H1 (cell line): ENCODE measurements around the gene MAN2A1. TPM values are rescaled to one million over a fixed set of nuclear protein-coding genes. Genes with fewer than 3 reads are reported as not detected.

ENCODE experiments used
- CTCF ChIA-PET: fragments of 300-600 bp; sonication (Branson Sonifier 250); formaldehyde crosslinking; loops from one replicate; lab custom pipeline; 2021; ENCODE audit not compliant: partially characterized antibody; lab: Charles Lee
- POLR2A ChIA-PET: fragments of 300-600 bp; sonication (Branson Sonifier 250); formaldehyde crosslinking; loops from one replicate; lab custom pipeline; 2021; ENCODE audit warnings: inconsistent platforms; ENCODE audit not compliant: partially characterized antibody; lab: Charles Lee
- DNase-seq, 2 experiments: peaks; one replicate each; pipeline versions ENCODE4 v3.0.0 to v3.0.0-alpha.2; 2010 to 2022; ENCODE audit warnings: low spot score in 2 of 2, low read depth in 1 of 2, mixed read lengths in 1 of 2
- FAIRE-seq: peaks from 2 replicates; lab custom pipeline; 2011; peaks lifted over from hg19 to GRCh38; lab: Jason Lieb, UNC
- H2AFZ ChIP-seq: 2 replicates; pipeline ENCODE4 v1.8.1; 2012; ENCODE audit warnings: low read length, inconsistent platforms
- H2AK5ac ChIP-seq: 2 replicates; pipeline ENCODE4 v1.6.1; 2013; ENCODE audit warnings: low read depth, low read length
- H2BK120ac ChIP-seq: replicated peaks from 2 replicates; pipeline ENCODE3; 2013; ENCODE audit warnings: low read depth, low read length, inconsistent platforms
- H2BK12ac ChIP-seq: 2 replicates; pipeline ENCODE4 v1.6.1; 2013; ENCODE audit warnings: low read depth, low read length
- H2BK15ac ChIP-seq: 2 replicates; pipeline ENCODE4 v1.6.1; 2013; ENCODE audit warnings: low read length
- H2BK20ac ChIP-seq: 2 replicates; pipeline ENCODE4 v1.6.1; 2013; ENCODE audit warnings: low read length
- H2BK5ac ChIP-seq: 2 replicates; pipeline ENCODE4 v1.6.1; 2013; ENCODE audit warnings: low read depth, low read length
- H3K14ac ChIP-seq: 2 replicates; pipeline ENCODE4 v1.6.1; 2013; ENCODE audit warnings: inconsistent platforms; ENCODE audit not compliant: insufficient read length
- H3K18ac ChIP-seq: 2 replicates; pipeline ENCODE4 v1.6.1; 2013; ENCODE audit warnings: low read length; ENCODE audit errors: extremely low read depth
- H3K23ac ChIP-seq: 2 replicates; pipeline ENCODE4 v1.6.1; 2013; ENCODE audit warnings: inconsistent platforms; ENCODE audit not compliant: insufficient read length
- H3K23me2 ChIP-seq: 2 replicates; pipeline ENCODE4 v1.6.1; 2013; ENCODE audit warnings: low read depth, low read length
- H3K27ac ChIP-seq: 2 replicates; pipeline ENCODE4 v1.6.1; 2011; ENCODE audit warnings: low read depth, low read length, inconsistent platforms
- H3K27me3 ChIP-seq, 4 experiments: replicated peaks in 1 of 4; 1 replicate in 1 of 4; 2 replicates in 3 of 4; pipeline versions ENCODE4 v1.6.1 to v1.8.1; 2011 to 2013; ENCODE audit warnings: low read length in 3 of 4, mild to moderate bottlenecking in 3 of 4, inconsistent platforms in 2 of 4, mixed read lengths in 2 of 4, moderate library complexity in 1 of 4; ENCODE audit not compliant: control insufficient read depth in 3 of 4, insufficient read depth in 3 of 4; ENCODE audit errors: extremely low read depth in 1 of 4
- H3K36me3 ChIP-seq, 4 experiments: 2 replicates each; pipeline versions ENCODE4 v1.6.1 to v1.8.1; 2011 to 2013; ENCODE audit warnings: mild to moderate bottlenecking in 4 of 4, low read length in 3 of 4, moderate library complexity in 2 of 4, control low read depth in 1 of 4, inconsistent platforms in 1 of 4; ENCODE audit not compliant: insufficient read depth in 4 of 4, control insufficient read depth in 2 of 4
- H3K4ac ChIP-seq: replicated peaks from 2 replicates; pipeline ENCODE3; 2013; ENCODE audit warnings: low read length, low read depth, mixed read lengths, inconsistent platforms; ENCODE audit not compliant: insufficient read length
- H3K4me1 ChIP-seq, 4 experiments: replicated peaks in 1 of 4; 1 replicate in 1 of 4; 2 replicates in 3 of 4; pipeline versions ENCODE4 v1.6.1 to v1.8.1; 2011 to 2013; ENCODE audit warnings: low read length in 3 of 4, inconsistent platforms in 2 of 4, mixed read lengths in 1 of 4; ENCODE audit not compliant: insufficient read depth in 4 of 4, control insufficient read depth in 3 of 4
- H3K4me2 ChIP-seq, 2 experiments: 2 replicates each; pipeline versions ENCODE4 v1.6.1 to v1.8.1; 2011 to 2013; ENCODE audit warnings: low read depth in 2 of 2, low read length in 2 of 2, control low read depth in 1 of 2, inconsistent platforms in 1 of 2, mild to moderate bottlenecking in 1 of 2; ENCODE audit not compliant: insufficient read depth in 1 of 2
- H3K4me3 ChIP-seq, 4 experiments: fragments of 200-600, 300-600 bp in 1 of 4; sonication (generic), shearing (Covaris generic), sonication (Bioruptor Twin) in 1 of 4; 2 replicates each; pipeline versions ENCODE4 v1.5.1 to v1.8.1; 2011 to 2016; ENCODE audit warnings: low read length in 4 of 4, low read depth in 3 of 4, control low read depth in 2 of 4, inconsistent platforms in 2 of 4, mild to moderate bottlenecking in 2 of 4, mixed read lengths in 1 of 4, moderate library complexity in 1 of 4; ENCODE audit not compliant: insufficient read depth in 2 of 4; ENCODE audit errors: extremely low read depth in 1 of 4
- H3K56ac ChIP-seq: replicated peaks from 2 replicates; pipeline ENCODE3; 2013; ENCODE audit warnings: low read depth, mild to moderate bottlenecking, mixed read lengths, low read length, inconsistent platforms; ENCODE audit not compliant: insufficient read length
- H3K79me1 ChIP-seq: 2 replicates; pipeline ENCODE4 v1.6.1; 2013; ENCODE audit warnings: low read depth, low read length, control low read depth
- H3K79me2 ChIP-seq, 2 experiments: 2 replicates each; pipeline versions ENCODE4 v1.6.1 to v1.8.1; 2012 to 2013; ENCODE audit warnings: low read length in 2 of 2, mild to moderate bottlenecking in 2 of 2, inconsistent platforms in 1 of 2; ENCODE audit not compliant: insufficient read depth in 2 of 2, control insufficient read depth in 1 of 2
- H3K9ac ChIP-seq, 4 experiments: replicated peaks in 1 of 4; 1 replicate in 1 of 4; 2 replicates in 3 of 4; pipeline versions ENCODE4 v1.6.1 to v1.8.1; 2011 to 2013; ENCODE audit warnings: low read depth in 3 of 4, low read length in 3 of 4, control low read depth in 2 of 4, mild to moderate bottlenecking in 2 of 4, moderate library complexity in 2 of 4, inconsistent platforms in 1 of 4; ENCODE audit errors: extremely low read depth in 1 of 4
- H3K9me3 ChIP-seq, 2 experiments: 2 replicates each; pipeline versions ENCODE4 v1.6.1 to v1.8.1; 2012 to 2013; ENCODE audit warnings: mild to moderate bottlenecking in 2 of 2, moderate library complexity in 2 of 2, control low read depth in 1 of 2, inconsistent platforms in 1 of 2, low read depth in 1 of 2, low read length in 1 of 2, mixed read lengths in 1 of 2; ENCODE audit not compliant: insufficient read depth in 2 of 2
- H4K20me1 ChIP-seq, 2 experiments: replicated peaks in 1 of 2; 2 replicates each; pipeline versions ENCODE3 to v1.8.1; 2011 to 2013; ENCODE audit warnings: inconsistent platforms in 2 of 2, low read length in 2 of 2, mild to moderate bottlenecking in 1 of 2; ENCODE audit not compliant: insufficient read depth in 2 of 2, control insufficient read depth in 1 of 2
- H4K5ac ChIP-seq: 2 replicates; pipeline ENCODE4 v1.6.1; 2013; ENCODE audit warnings: low read length, low read depth, mixed read lengths, inconsistent platforms; ENCODE audit not compliant: insufficient read length
- H4K8ac ChIP-seq: 2 replicates; pipeline ENCODE4 v1.8.0; 2013; ENCODE audit warnings: mild to moderate bottlenecking, moderate library complexity, low read length, inconsistent platforms; ENCODE audit not compliant: insufficient read depth; ENCODE audit errors: extremely low read depth
- H4K91ac ChIP-seq: replicated peaks from 2 replicates; pipeline ENCODE3; 2013; ENCODE audit warnings: low read length, mixed read lengths, inconsistent platforms; ENCODE audit not compliant: insufficient read length
- SUZ12 ChIP-seq: fragments of 200-600 bp; sonication (generic); IDR thresholded peaks from 2 replicates; pipeline ENCODE4 v1.6.1; 2012; ENCODE audit warnings: mild to moderate bottlenecking, inconsistent platforms, low read length, moderate library complexity, mixed read lengths
- WGBS, 2 experiments: shearing (Covaris generic) in 1 of 2; methylation state at CpG; one replicate each; pipeline versions ENCODE4 v1.1.6 to v1.1.7; 2013 to 2015; ENCODE audit warnings: low lambda C conversion rate in 2 of 2, mixed read lengths in 2 of 2, inconsistent platforms in 1 of 2, low coverage in 1 of 2, missing lambda C conversion rate in 1 of 2; ENCODE audit not compliant: insufficient replicate concordance in 2 of 2, insufficient coverage in 1 of 2, insufficient read length in 1 of 2; ENCODE audit errors: extremely low coverage in 1 of 2, missing lambda C conversion rate in 1 of 2; 5-methylcytosine and 5-hydroxymethylcytosine counted together
- polyA plus RNA-seq, 7 experiments: library from polyadenylated mRNA; depleted of rRNA in 3 of 7; stranded (reverse) in 5 of 7; unstranded in 2 of 7; fragments of >200 nt in 5 of 7; fragments of 200-250 nt in 2 of 7; gene quantifications; 1 replicate in 5 of 7; 2 replicates in 1 of 7; 4 replicates in 1 of 7; pipeline versions ENCODE4 v1.2.1 to v1.2.3, GENCODE V29; 2011 to 2013; ENCODE audit warnings: missing spikeins in 2 of 7, mixed read lengths in 2 of 7
- total RNA-seq: library from RNA; stranded (reverse); fragmentation: NEBNext Ultra II Directional; extraction: Animal tissue kit (Norgen Biotek cat#: 25700); gene quantifications from 2 replicates; pipeline ENCODE4 v1.2.1, GENCODE V29; 2021

The MAN2A1 gene
- total and polyA plus RNA-seq, 2 of the 8 experiments (the other 6 are each of a cell fraction or from before 2014, with no cell fraction given) = 29.1 to 102 TPM

DNA sequence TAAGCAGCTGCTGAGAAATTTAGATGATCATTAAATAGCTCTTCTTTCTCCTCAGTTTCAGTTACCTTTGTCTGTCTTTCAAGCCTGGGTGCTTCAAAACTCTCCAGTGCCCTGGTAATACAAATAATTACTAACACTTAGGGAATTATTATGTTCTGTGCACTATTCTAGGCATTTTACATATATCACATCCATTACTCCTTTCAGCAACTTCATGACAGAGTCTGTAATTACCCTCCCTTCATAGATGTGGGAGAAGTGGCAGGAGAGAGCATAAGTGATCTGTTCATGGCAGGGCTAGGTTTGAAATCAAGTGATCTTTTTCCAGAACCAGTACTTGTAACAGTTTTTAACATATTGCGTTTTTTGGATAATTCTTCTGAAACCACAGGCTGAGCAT is 32.0 kb downstream of the MAN2A1 start:
- no peaks in the 10 kb centered on the region for H3K4me1 ChIP-seq
- no peak overlapping the region for H3K9ac ChIP-seq
- peaks cover 0 to 1% of the 10 kb centered on the region in 2 experiments for H4K20me1 ChIP-seq
- H3K23ac ChIP-seq = no peak overlapping the region
- no peak overlapping the region for H2BK20ac ChIP-seq
- H3K56ac ChIP-seq = no peak overlapping the region
- no peak for TF ChIP-seq SUZ12
- H2BK12ac ChIP-seq = no peak overlapping the region
- WGBS, 2 experiments = 100% methylated on average over 1 of the region's 1 CpG; no CpG with 5 or more reads in 1 of the 2 experiments
- H3K14ac ChIP-seq = no peak overlapping the region
- DNase-seq (no peak), FAIRE-seq (no peak)
- H3K27ac ChIP-seq = no peak overlapping the region
- no peak overlapping the region for H4K5ac ChIP-seq
- no peaks in the 10 kb centered on the region for H3K9me3 ChIP-seq
- CTCF ChIA-PET = interaction anchor here (1.2 to 1.5 kb wide), 2 partner anchors 15 to 33 kb away, joined by 3 to 4 read pairs; no protein-coding TSS in a partner anchor
- no peak overlapping the region for H2AFZ ChIP-seq
- POLR2A ChIA-PET = interaction anchor here (0.6 to 1.0 kb wide), 3 partner anchors 11 to 21 kb away, joined by 3 read pairs; no protein-coding TSS in a partner anchor
- no peaks in the 10 kb centered on the region for H3K23me2 ChIP-seq
- H2BK15ac ChIP-seq = no peak overlapping the region
- H3K18ac ChIP-seq = no peak overlapping the region
- no peak overlapping the region for H2BK5ac ChIP-seq
- H3K79me2 ChIP-seq = peaks cover 0 to 75% of the 10 kb centered on the region in 2 experiments; a peak in 2 of 4 replicates
- peaks cover 0 to 20% (median 4%) of the 10 kb centered on the region in 4 experiments; a peak in 5 of 8 replicates for H3K36me3 ChIP-seq
- H4K8ac ChIP-seq = no peak overlapping the region
- no peak overlapping the region for H3K4me3 ChIP-seq
- 0 out of 2 replicates have a peak, but pooled peaks cover 4% of the 10 kb centered on the region for H3K79me1 ChIP-seq
- no peak overlapping the region for H2AK5ac ChIP-seq
- H3K4me2 ChIP-seq = no peak overlapping the region
- no peak overlapping the region for H3K4ac ChIP-seq
- H3K27me3 ChIP-seq = no peaks in the 10 kb centered on the region
- no peak overlapping the region for H2BK120ac ChIP-seq
- no peak overlapping the region for H4K91ac ChIP-seq
